Loucy (cell line): Measurements from ENCODE around the gene ASL.
"Not testable (repeated sequence)": the region's sequence is repeated elsewhere in the genome, so short reads cannot be mapped to it uniquely, and the experiment has no call there.

Experiments
- H2AFZ ChIP-seq: fragments of 200-600 bp; sonication (generic); 2 replicates; pipeline ENCODE4 v1.6.0; 2016; ENCODE audit warnings: antibody characterized with exemption, mild to moderate bottlenecking, low read length, moderate library complexity
- H3F3A ChIP-seq: fragments of 200-600 bp; 2 replicates; pipeline ENCODE4 v1.6.0; 2016; ENCODE audit warnings: antibody characterized with exemption, low read depth, mild to moderate bottlenecking
- H3K27me3 ChIP-seq: fragments of 200-600 bp; sonication (generic); 2 replicates; pipeline ENCODE4 v1.6.1; 2014; ENCODE audit warnings: low read length, mild to moderate bottlenecking; ENCODE audit not compliant: insufficient read depth, poor library complexity, severe bottlenecking
- H3K36me3 ChIP-seq: fragments of 200-600 bp; sonication (generic); 2 replicates; pipeline ENCODE4 v1.6.1; 2016; ENCODE audit warnings: low read length; ENCODE audit not compliant: insufficient read depth
- H3K4me1 ChIP-seq: fragments of 200-600 bp; sonication (generic); 2 replicates; pipeline ENCODE4 v1.5.1; 2014; ENCODE audit warnings: low read length, mild to moderate bottlenecking; ENCODE audit not compliant: insufficient read depth, poor library complexity, severe bottlenecking
- H3K4me2 ChIP-seq: fragments of 200-600 bp; sonication (generic); 2 replicates; pipeline ENCODE4 v1.6.0; 2014; ENCODE audit warnings: antibody characterized with exemption, low read length, low read depth, mild to moderate bottlenecking; ENCODE audit not compliant: poor library complexity, severe bottlenecking
- H3K4me3 ChIP-seq: fragments of 200-600 bp; sonication (generic); 2 replicates; pipeline ENCODE4 v1.5.1; 2014; ENCODE audit warnings: low read length, mild to moderate bottlenecking, mixed read lengths; ENCODE audit not compliant: poor library complexity, severe bottlenecking
- H3K79me2 ChIP-seq: fragments of 200-600 bp; sonication (generic); 2 replicates; pipeline ENCODE4 v1.6.1; 2014; ENCODE audit warnings: low read length; ENCODE audit not compliant: insufficient read depth
- H3K9ac ChIP-seq: fragments of 200-600 bp; sonication (generic); 2 replicates; pipeline ENCODE4 v1.6.0; 2014; ENCODE audit warnings: mild to moderate bottlenecking, low read depth, low read length, moderate library complexity; ENCODE audit not compliant: poor library complexity, severe bottlenecking
- H3K9me2 ChIP-seq: fragments of 200-600 bp; sonication (generic); replicated peaks from 2 replicates; pipeline ENCODE4 v1.6.1; 2016; ENCODE audit warnings: low read depth, low read length, mixed read lengths
- H3K9me3 ChIP-seq: fragments of 200-600 bp; sonication (generic); 2 replicates; pipeline ENCODE4 v1.6.1; 2014; ENCODE audit warnings: mild to moderate bottlenecking, antibody characterized with exemption, low read length, low read depth; ENCODE audit not compliant: insufficient read depth
- H4K20me1 ChIP-seq: fragments of 200-600 bp; sonication (generic); 2 replicates; pipeline ENCODE4 v1.6.0; 2014; ENCODE audit warnings: antibody characterized with exemption, low read length, mild to moderate bottlenecking; ENCODE audit not compliant: insufficient read depth, poor library complexity, severe bottlenecking
- EZH2phosphoT487 ChIP-seq: fragments of 200-600 bp; IDR thresholded peaks from 2 replicates; pipeline ENCODE4 v1.6.1; 2018; ENCODE audit warnings: antibody characterized with exemption, mild to moderate bottlenecking, moderate library complexity, borderline replicate concordance
- TF ChIP-seq, protein P1 (sequence below): fragments of 200-600 bp; sonication (generic); conservative IDR thresholded peaks from 2 replicates; pipeline ENCODE4 v1.5.1; 2014; ENCODE audit warnings: mild to moderate bottlenecking, antibody characterized with exemption, low read length

ASL gene

DNA sequence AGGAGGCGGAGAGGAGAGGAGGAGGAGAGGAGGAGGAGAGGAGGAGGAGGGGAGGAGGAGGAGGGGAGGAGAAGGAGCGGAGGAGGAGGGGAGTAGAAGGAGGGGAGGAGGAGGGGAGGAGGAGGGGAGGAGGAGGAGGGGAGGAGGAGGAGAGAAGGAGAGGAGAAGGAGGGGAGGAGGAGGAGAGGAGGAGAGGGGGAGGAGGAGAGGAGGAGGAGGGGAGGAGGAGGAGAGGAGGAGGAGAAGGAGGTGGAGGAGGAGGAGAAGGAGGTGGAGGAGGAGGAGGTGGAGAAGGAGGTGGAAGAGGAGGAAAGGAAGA lies 23.6 kb downstream of the ASL start:
- no peaks in the 10 kb centered on the region for H3K9me2 ChIP-seq
- H3K4me2 ChIP-seq, result peak overlapping the region; percentile 82
- peak overlapping the region; percentile 76 for H3K4me3 ChIP-seq

DNA sequence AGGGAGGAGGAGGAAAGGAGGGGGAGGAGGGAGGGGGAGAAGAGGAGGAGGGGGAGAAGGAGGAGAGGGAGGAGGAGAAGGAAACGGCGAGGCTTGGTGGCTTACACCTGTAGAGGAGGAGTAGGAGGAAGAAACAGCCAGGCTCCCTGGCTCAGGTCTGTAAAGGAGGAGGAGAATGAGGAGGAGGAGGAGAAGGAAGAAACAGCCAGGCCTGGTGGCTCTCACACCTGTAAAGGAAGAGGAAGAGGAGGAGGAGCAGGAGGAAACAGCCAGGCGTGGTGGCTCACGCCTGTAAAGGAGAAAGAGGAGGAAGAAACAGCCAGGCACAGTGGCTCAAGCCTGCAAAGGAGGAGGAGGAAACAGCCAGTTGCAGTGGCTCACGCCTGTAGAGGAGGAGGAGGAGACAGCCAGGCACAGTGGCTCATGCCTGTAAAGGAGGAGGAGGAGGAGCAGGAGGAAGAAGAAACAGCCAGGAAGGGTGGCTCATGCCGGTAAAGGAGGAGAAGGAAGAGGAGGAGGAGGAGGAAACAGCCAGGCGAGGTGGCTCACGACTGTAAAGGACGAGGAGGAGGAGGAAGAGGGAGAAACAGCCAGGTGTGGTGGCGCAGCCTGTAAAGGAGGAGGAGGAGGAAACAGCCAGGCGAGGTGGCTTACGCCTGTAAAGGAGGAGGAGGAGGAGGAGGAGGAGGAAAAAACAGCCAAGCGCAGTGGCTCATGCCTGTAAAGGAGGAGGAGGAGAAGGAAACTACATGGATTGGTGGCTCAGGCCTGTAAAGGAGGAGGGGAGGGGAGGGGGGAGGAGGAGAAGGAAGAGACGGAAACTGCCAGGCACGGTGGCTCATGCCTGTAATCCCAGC lies 24.2 kb downstream of the ASL start:
- Histone ChIP-seq H3K79me2 (no peaks in the 10 kb centered on the region), H3K4me3 (peak overlapping the region; percentile 76), H3K9me2 (no peaks in the 10 kb centered on the region), H3F3A (no peaks in the 10 kb centered on the region), H3K4me1 (peaks cover 13% of the 10 kb centered on the region), H3K9ac (peak overlapping the region; percentile 77), H3K36me3 (no peaks in the 10 kb centered on the region), H3K9me3 (no peaks in the 10 kb centered on the region), H2AFZ (peak overlapping the region; percentile 92), H4K20me1 (no peaks in the 10 kb centered on the region), H3K27me3 (no peaks in the 10 kb centered on the region), H3K4me2 (peak overlapping the region; percentile 82)
- no peak for TF ChIP-seq EZH2phosphoT487
- TF ChIP-seq, protein P1, sequence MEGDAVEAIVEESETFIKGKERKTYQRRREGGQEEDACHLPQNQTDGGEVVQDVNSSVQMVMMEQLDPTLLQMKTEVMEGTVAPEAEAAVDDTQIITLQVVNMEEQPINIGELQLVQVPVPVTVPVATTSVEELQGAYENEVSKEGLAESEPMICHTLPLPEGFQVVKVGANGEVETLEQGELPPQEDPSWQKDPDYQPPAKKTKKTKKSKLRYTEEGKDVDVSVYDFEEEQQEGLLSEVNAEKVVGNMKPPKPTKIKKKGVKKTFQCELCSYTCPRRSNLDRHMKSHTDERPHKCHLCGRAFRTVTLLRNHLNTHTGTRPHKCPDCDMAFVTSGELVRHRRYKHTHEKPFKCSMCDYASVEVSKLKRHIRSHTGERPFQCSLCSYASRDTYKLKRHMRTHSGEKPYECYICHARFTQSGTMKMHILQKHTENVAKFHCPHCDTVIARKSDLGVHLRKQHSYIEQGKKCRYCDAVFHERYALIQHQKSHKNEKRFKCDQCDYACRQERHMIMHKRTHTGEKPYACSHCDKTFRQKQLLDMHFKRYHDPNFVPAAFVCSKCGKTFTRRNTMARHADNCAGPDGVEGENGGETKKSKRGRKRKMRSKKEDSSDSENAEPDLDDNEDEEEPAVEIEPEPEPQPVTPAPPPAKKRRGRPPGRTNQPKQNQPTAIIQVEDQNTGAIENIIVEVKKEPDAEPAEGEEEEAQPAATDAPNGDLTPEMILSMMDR, result no peak

More for the DNA sequence above, 23.6 kb downstream of the ASL start:
- H3K9me3 ChIP-seq, result no peaks in the 10 kb centered on the region
- H3K36me3 ChIP-seq, result no peaks in the 10 kb centered on the region
- H3K79me2 ChIP-seq, result no peaks in the 10 kb centered on the region
- TF ChIP-seq, protein P1, result no peak
- no peak for TF ChIP-seq EZH2phosphoT487
- H3K4me1 ChIP-seq, result peaks cover 13% of the 10 kb centered on the region
- H3F3A ChIP-seq, result no peaks in the 10 kb centered on the region
- peak overlapping the region; percentile 77 for H3K9ac ChIP-seq
- H2AFZ ChIP-seq, result no peak overlapping the region
- no peaks in the 10 kb centered on the region for H3K27me3 ChIP-seq
- no peaks in the 10 kb centered on the region for H4K20me1 ChIP-seq

DNA sequence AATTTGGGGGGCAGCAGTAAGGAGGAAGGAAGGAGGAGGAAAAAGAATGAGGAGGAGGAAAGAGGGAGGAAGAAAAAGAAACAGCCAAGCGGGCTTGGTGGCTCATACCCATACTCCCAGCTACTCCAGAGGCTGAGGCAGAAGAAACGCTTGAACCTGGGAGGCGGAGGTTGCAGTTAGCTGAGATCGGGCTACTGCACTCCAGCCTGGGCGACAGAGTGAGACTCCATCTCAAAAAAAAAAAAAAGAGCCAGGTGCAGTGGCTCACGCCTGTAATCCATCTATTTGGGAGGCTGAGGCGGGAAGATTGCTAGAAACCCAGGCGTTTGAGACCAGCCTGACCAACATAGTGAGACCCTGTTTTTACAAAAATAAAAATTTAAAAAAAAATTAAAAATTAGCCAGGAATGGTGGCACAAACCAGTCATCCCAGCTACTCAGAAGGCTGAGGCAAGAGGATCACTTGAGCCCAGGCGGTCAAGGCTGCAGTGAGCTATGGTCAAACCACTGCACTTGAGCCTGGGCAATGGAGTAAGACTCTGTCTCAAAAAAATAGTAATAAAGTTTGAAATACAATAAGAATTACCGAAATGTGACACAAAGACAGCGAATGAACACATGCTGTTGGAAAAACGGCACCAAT lies 24.9 kb downstream of the ASL start:
- no peaks in the 10 kb centered on the region for H3K27me3 ChIP-seq
- H3K79me2 ChIP-seq, result no peaks in the 10 kb centered on the region
- H3K9me3 ChIP-seq, result no peaks in the 10 kb centered on the region
- H3K9me2 ChIP-seq, result no peaks in the 10 kb centered on the region
- peak overlapping the region; percentile 76 for H3K4me3 ChIP-seq
- H2AFZ ChIP-seq, result peak overlapping the region; percentile 92
- no peaks in the 10 kb centered on the region for H3K36me3 ChIP-seq
- no peaks in the 10 kb centered on the region for H3F3A ChIP-seq
- no peaks in the 10 kb centered on the region for H4K20me1 ChIP-seq
- H3K4me1 ChIP-seq, result peaks cover 13% of the 10 kb centered on the region
- TF ChIP-seq, protein P1, result no peak
- TF ChIP-seq EZH2phosphoT487, result no peak
- H3K9ac ChIP-seq, result peak overlapping the region; percentile 77
- peak overlapping the region; percentile 82 for H3K4me2 ChIP-seq

DNA sequence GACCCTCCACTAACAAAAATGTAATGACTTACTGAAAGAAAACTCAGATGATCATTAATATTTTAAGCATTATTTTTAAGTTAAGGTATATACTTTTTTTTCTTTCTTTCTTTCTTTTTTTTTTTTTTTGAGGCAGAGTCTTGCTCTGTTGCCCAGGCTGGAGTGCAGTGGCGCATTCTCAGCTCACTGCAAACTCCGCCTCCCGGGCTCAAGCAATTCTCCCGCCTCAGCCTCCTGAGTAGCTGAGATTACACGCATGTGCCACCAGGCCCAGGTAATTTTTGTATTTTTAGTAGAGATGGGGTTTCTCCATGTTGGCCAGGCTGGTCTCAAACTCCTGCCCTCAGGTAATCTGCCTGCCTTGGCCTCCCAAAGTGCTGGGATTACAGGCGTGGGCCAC lies 26.5 kb downstream of the ASL start:
- not testable (repeated sequence) for H2AFZ ChIP-seq, H3F3A ChIP-seq, H3K36me3 ChIP-seq, H3K79me2 ChIP-seq, H3K4me3 ChIP-seq, H3K4me2 ChIP-seq, H3K9ac ChIP-seq, H3K9me2 ChIP-seq, H3K9me3 ChIP-seq, H4K20me1 ChIP-seq, H3K27me3 ChIP-seq
- H3K4me1 ChIP-seq, result peaks cover 13% of the 10 kb centered on the region

DNA sequence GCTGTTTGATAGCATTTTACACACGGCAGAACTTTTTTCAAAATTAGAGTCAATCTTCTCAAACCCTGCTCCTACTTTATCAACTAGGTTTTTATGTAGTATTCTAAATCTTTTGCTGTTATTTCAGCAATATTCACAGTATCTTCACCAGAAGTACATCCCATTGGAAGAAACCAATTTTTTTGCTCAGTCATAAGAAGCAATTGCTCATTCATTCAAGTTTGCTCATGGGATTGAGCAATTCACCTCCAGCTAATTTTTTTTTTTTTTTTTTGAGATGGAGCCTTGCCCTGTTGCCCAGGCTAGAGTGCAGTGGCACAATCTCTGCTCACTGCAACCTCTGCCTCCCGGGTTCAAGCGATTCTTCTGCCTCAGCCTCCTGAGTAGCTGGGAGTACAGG lies 28.4 kb downstream of the ASL start:
- H3K4me2 ChIP-seq, H3K9ac ChIP-seq, H3K79me2 ChIP-seq, H3K9me2 ChIP-seq, H3K36me3 ChIP-seq, H3F3A ChIP-seq, H3K9me3 ChIP-seq, H3K4me3 ChIP-seq, H2AFZ ChIP-seq, H4K20me1 ChIP-seq, H3K27me3 ChIP-seq: not testable (repeated sequence)
- H3K4me1 ChIP-seq, result peaks cover 13% of the 10 kb centered on the region
